Vagina (tissue), 2 donors: ENCODE measurements around the gene KCTD7.
"Not testable (repeated sequence)": the region's sequence is repeated elsewhere in the genome, so short reads cannot be mapped to it uniquely, and the experiment has no call there.

Source experiments
- POLR2AphosphoS5 ChIP-seq, 2 donors: sonication (generic); formaldehyde crosslinking; IDR thresholded peaks; one replicate each; pipeline ENCODE4 v1.9.0; 2017; ENCODE audit warnings: antibody characterized with exemption in 2 of 2, mild to moderate bottlenecking in 2 of 2, low read depth in 1 of 2; ENCODE audit not compliant: insufficient read depth in 1 of 2
- TF ChIP-seq, protein P1 (sequence below), 3 experiments: fragments of 450-650 bp in 2 of 3; fragments of 200-600 bp in 1 of 3; sonication (generic) in 1 of 3; IDR thresholded peaks; one replicate each; pipeline ENCODE4 v1.5.1; 2017 to 2019; ENCODE audit warnings: antibody characterized with exemption in 3 of 3, mild to moderate bottlenecking in 2 of 3, moderate library complexity in 2 of 3

DNA sequence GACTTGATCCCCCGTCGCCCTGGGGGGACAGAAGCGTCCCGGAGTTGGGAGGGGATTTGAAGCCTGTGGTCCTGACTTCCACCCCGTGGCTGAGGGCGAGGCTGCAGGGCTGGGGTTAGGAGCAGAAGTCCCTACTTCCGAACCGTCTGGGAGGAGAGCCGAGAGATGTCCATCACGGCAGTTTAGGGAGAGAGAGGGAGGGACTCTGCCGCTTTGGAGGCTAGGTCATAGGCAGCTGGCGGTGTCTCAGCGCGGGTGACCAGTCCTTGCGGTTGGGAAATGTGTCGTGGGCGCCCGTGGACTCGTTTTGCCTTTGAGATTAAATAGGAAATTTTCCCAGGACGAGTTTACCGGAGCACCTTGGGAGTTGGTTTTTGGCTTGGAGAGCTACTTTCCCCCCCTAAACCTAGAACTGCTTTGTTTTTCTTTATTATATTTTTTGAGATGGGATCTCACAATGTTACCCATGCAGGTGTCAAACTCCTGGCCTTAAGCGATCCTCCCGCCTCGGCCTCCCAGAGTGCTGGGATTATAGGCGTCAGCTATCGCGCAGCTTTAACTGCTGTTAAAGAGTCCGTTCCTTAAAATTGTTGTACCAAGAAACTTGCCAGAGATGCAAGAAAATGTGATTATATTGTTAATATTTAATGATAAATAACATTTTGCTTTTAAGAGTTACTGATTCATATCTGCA is 26.6 kb downstream of the KCTD7 start:
- TF ChIP-seq, protein P1, sequence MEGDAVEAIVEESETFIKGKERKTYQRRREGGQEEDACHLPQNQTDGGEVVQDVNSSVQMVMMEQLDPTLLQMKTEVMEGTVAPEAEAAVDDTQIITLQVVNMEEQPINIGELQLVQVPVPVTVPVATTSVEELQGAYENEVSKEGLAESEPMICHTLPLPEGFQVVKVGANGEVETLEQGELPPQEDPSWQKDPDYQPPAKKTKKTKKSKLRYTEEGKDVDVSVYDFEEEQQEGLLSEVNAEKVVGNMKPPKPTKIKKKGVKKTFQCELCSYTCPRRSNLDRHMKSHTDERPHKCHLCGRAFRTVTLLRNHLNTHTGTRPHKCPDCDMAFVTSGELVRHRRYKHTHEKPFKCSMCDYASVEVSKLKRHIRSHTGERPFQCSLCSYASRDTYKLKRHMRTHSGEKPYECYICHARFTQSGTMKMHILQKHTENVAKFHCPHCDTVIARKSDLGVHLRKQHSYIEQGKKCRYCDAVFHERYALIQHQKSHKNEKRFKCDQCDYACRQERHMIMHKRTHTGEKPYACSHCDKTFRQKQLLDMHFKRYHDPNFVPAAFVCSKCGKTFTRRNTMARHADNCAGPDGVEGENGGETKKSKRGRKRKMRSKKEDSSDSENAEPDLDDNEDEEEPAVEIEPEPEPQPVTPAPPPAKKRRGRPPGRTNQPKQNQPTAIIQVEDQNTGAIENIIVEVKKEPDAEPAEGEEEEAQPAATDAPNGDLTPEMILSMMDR (IDR thresholded peaks at IDR 0.05), result not testable (repeated sequence)
- TF ChIP-seq POLR2AphosphoS5 (IDR thresholded peaks at IDR 0.05; ENCODE audit: insufficient read depth in 1 of 2, low read depth in 1 of 2), result not testable (repeated sequence)
